Tibial nerve (tissue), 4 donors: ENCODE data around the gene FIBIN. TPM values are rescaled to one million over a fixed set of nuclear protein-coding genes. Genes with fewer than 3 reads are reported as not detected.

Experiments
- DNase-seq, 2 donors: peaks; one replicate each; pipeline ENCODE4 v3.0.0-alpha.2; 2019; ENCODE audit warnings: low spot score in 2 of 2
- H3K27ac ChIP-seq, 4 donors: fragments of 200-600 bp; sonication (generic) in 3 of 4; one replicate each; pipeline ENCODE4 v1.5.1; 2017 to 2019; ENCODE audit warnings: mild to moderate bottlenecking in 1 of 4
- H3K27me3 ChIP-seq, 2 donors: fragments of 200-600 bp; sonication (generic) in 1 of 2; one replicate each; pipeline versions ENCODE4 v1.5.1 to v1.6.0; 2017 to 2019
- H3K36me3 ChIP-seq, 3 donors: fragments of 200-600 bp; sonication (generic); one replicate each; pipeline ENCODE4 v1.5.1; 2018 to 2019
- H3K4me1 ChIP-seq, 4 donors: fragments of 200-600 bp; sonication (generic) in 3 of 4; one replicate each; pipeline ENCODE4 v1.5.1; 2017 to 2019
- H3K4me3 ChIP-seq, 4 donors: fragments of 200-600 bp; sonication (generic) in 3 of 4; one replicate each; pipeline ENCODE4 v1.5.1; 2017 to 2019; ENCODE audit warnings: mild to moderate bottlenecking in 1 of 4, moderate library complexity in 1 of 4
- H3K9me3 ChIP-seq, 4 donors: fragments of 200-600 bp; sonication (generic) in 3 of 4; one replicate each; pipeline ENCODE4 v1.5.1; 2017 to 2019
- EP300 ChIP-seq, 2 donors: sonication (generic); formaldehyde crosslinking; IDR thresholded peaks; one replicate each; pipeline ENCODE4 v1.6.1; 2017; ENCODE audit warnings: antibody characterized with exemption in 2 of 2, mild to moderate bottlenecking in 1 of 2
- POLR2A ChIP-seq, 2 donors: fragments of 450-650 bp; IDR thresholded peaks; one replicate each; pipeline ENCODE4 v1.6.1; 2017; ENCODE audit warnings: antibody characterized with exemption in 2 of 2, mild to moderate bottlenecking in 2 of 2, moderate library complexity in 2 of 2
- WGBS, 2 donors: methylation state at CpG; one replicate each; pipeline ENCODE4 v1.1.5; 2018; 5-methylcytosine and 5-hydroxymethylcytosine counted together
- total RNA-seq, 4 donors: library from RNA; depleted of rRNA; stranded (reverse); fragments of >200 nt; gene quantifications; one replicate each; pipeline ENCODE4 v1.1.0, GENCODE V29; 2016
- TF ChIP-seq, protein P1 (sequence below), 5 experiments: fragments of 200-600 bp in 3 of 5; fragments of 450-650 bp in 2 of 5; sonication (generic) in 3 of 5; IDR thresholded peaks; one replicate each; pipeline ENCODE4 v1.5.1; 2016 to 2019; ENCODE audit warnings: antibody characterized with exemption in 5 of 5, mild to moderate bottlenecking in 3 of 5, moderate library complexity in 2 of 5

Gene FIBIN
- total RNA-seq, 4 donors from 2014 or later, result 225 to 528 (median 324) TPM

DNA sequence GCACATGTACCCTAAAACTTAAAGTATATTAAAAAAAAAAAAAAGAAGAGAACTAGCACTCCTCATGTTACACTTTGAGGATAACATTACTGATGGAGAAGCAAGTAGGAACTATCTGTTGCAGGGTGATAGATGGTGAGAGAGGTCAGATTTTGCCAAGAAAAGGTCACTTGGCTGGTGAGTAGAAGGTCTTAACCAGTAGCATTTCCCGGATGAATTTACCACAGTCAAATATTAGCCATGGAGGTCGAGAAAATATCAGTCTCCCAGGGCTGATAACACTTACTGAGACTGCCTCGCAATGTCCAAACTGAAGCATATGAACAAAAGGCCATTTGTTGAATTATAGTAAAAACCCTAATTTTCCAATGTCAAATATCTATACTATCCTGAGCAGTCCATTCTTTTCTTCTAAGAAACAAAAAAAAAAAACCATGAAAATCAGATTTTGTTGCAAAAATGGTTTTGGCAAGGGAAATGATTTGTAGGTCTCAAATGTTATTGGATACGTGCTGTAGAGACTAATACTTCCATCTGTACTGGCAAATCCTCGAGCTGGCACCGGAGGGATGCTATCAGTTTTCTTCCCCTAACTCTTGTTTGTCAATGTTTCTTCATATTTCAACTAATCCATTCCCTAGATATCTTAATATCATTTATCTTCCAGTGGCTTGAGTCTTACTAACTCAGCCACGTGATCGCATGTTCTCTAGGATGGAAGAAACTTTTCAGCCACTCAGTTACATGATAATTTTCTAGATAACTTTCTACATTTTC is 32.2 kb downstream of the FIBIN start:
- Histone ChIP-seq H3K4me3 (no peak overlapping the region), H3K36me3 (no peaks in the 10 kb centered on the region), H3K9me3 (no peaks in the 10 kb centered on the region), H3K27me3 (no peaks in the 10 kb centered on the region), H3K4me1 (peaks cover 0 to 10% (median 2%) of the 10 kb centered on the region in 4 donors), H3K27ac (no peak overlapping the region)
- TF ChIP-seq POLR2A (IDR thresholded peaks at IDR 0.05) (no peak), EP300 (IDR thresholded peaks at IDR 0.05) (no peak)
- TF ChIP-seq, protein P1, sequence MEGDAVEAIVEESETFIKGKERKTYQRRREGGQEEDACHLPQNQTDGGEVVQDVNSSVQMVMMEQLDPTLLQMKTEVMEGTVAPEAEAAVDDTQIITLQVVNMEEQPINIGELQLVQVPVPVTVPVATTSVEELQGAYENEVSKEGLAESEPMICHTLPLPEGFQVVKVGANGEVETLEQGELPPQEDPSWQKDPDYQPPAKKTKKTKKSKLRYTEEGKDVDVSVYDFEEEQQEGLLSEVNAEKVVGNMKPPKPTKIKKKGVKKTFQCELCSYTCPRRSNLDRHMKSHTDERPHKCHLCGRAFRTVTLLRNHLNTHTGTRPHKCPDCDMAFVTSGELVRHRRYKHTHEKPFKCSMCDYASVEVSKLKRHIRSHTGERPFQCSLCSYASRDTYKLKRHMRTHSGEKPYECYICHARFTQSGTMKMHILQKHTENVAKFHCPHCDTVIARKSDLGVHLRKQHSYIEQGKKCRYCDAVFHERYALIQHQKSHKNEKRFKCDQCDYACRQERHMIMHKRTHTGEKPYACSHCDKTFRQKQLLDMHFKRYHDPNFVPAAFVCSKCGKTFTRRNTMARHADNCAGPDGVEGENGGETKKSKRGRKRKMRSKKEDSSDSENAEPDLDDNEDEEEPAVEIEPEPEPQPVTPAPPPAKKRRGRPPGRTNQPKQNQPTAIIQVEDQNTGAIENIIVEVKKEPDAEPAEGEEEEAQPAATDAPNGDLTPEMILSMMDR (IDR thresholded peaks at IDR 0.05), result no peak
- no peak for DNase-seq
- 69 to 79% methylated on average over 8 of the region's 8 CpGs for WGBS, 2 donors

DNA sequence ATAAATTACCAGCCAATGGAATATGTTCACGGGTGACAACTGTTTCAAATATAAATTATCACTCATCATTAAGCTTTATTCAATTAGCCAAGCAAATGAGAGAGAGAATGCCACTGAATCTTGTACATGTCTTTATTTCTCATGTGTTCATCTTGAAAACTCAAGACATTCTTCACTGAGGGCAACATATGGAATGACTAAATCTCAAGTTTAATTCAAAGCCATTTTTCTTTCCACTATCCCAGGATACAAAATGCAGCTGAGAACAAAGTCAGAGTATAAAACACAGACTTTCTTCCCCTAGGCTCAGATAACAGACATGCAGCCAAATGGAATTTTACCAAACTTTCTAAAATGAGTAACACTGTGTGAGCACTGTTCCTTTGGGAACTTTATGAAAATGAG is 34.7 kb downstream of the FIBIN start:
- no peak for TF ChIP-seq POLR2A (IDR thresholded peaks at IDR 0.05)
- H3K4me3 ChIP-seq, result no peak overlapping the region

DNA sequence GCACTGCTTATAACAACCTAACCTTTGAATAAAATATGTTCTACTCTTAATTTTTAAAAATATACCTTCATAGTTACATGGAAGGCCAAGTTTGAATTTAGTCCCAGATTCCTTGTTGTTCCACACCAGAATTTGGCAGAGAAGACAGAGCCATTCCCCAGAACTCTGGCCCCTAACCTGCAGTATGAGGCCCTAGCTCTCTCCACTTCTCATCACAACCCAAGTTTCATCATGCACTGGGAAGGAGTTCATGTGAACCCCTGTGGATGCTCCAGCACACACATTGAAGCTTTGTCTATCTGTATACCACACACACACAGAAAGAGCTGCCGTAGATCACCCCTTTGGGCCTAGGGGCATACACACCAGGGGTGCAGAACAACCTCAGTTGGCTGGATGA is 36.1 kb downstream of the FIBIN start:
- no peak overlapping the region for H3K27ac ChIP-seq
- H3K9me3 ChIP-seq, result peaks cover 0 to 8% (median 0%) of the 10 kb centered on the region in 4 donors
- H3K36me3 ChIP-seq, result no peaks in the 10 kb centered on the region
- no peak for DNase-seq
- TF ChIP-seq, protein P1 (IDR thresholded peaks at IDR 0.05), result no peak
- TF ChIP-seq POLR2A (IDR thresholded peaks at IDR 0.05) (no peak), EP300 (IDR thresholded peaks at IDR 0.05) (no peak)
- 75 to 87% methylated on average over 1 of the region's 1 CpG for WGBS, 2 donors
- no peak overlapping the region for H3K4me3 ChIP-seq
- no peaks in the 10 kb centered on the region for H3K27me3 ChIP-seq
- H3K4me1 ChIP-seq, result peaks cover 0 to 10% (median 2%) of the 10 kb centered on the region in 4 donors

More for the DNA sequence above, 34.7 kb downstream of the FIBIN start:
- H3K27me3 ChIP-seq, result no peaks in the 10 kb centered on the region
- no peak overlapping the region for H3K27ac ChIP-seq
- no peaks in the 10 kb centered on the region for H3K9me3 ChIP-seq
- DNase-seq, result no peak
- peaks cover 0 to 10% (median 2%) of the 10 kb centered on the region in 4 donors for H3K4me1 ChIP-seq
- no peaks in the 10 kb centered on the region for H3K36me3 ChIP-seq
- 63% methylated on average over 1 of the region's 1 CpG for WGBS, 2 donors

DNA sequence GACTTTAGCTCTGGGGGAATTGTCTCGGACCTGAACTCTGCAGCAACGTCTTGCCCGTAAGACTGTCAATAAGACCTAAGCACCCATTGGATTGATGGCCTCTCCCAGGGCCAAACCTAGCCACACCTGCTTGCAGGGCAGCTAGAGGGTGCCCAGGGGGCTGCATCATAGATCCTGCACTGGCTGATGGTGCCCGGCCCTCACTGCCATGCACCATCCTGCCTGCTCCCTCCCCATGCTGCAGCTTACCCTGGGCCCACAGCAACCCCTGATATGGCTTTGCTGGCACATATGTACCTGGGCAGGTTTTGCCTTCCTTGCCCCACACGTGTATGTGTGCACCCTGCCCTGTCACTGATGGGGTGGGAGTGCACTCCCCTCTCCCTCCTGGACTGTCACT is 37.8 kb downstream of the FIBIN start:
- Histone ChIP-seq H3K4me3 (no peak overlapping the region), H3K27me3 (no peaks in the 10 kb centered on the region), H3K27ac (no peak overlapping the region), H3K9me3 (peaks cover 0 to 22% (median 0%) of the 10 kb centered on the region in 4 donors), H3K4me1 (peaks cover 0 to 10% (median 2%) of the 10 kb centered on the region in 4 donors), H3K36me3 (no peaks in the 10 kb centered on the region)
- TF ChIP-seq, protein P1 (IDR thresholded peaks at IDR 0.05), result no peak
- no peak for TF ChIP-seq POLR2A (IDR thresholded peaks at IDR 0.05)
- TF ChIP-seq EP300 (IDR thresholded peaks at IDR 0.05), result no peak
- no peak for DNase-seq
- WGBS, 2 donors, result 78 to 93% methylated on average over 5 of the region's 5 CpGs

DNA sequence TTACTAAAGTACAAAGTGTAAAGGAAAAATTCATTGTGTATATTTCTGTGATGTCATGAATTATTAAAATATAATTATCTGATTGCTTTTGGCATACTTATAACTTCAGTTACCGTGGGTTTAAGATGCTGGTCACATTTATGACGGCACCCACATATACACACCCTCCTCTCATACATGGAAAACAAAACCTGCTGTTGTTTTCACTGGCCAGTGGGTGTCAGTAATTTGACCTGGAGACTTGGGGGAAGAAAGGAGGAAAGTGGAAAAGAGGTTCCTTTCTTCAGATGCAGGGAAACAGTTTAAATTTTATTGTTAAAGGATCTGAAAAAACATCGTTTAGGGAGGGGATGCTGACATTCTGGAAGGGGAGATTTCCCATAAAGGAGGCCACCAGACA is 46.0 kb downstream of the FIBIN start:
- Histone ChIP-seq H3K4me3 (no peak overlapping the region), H3K36me3 (no peaks in the 10 kb centered on the region), H3K27ac (peak overlapping the region; percentile 17 to 80 (median 56)), H3K27me3 (no peaks in the 10 kb centered on the region), H3K9me3 (peaks cover 0 to 29% (median 0%) of the 10 kb centered on the region in 4 donors), H3K4me1 (peaks cover 0 to 21% (median 13%) of the 10 kb centered on the region in 4 donors)
- DNase-seq, result no peak
- TF ChIP-seq EP300 (IDR thresholded peaks at IDR 0.05) (peak in 1 of 2 donors; percentile 14), POLR2A (IDR thresholded peaks at IDR 0.05) (no peak)
- WGBS, 2 donors, result 32 to 41% methylated on average over 3 of the region's 3 CpGs
